DOHH2 (cell line): ENCODE data around the gene DERL2.
A peak's percentile ranks its signal among the peaks of the same experiment; 100 is the strongest.

Source experiments
- H3F3A ChIP-seq: fragments of 200-600 bp; sonication (generic), shearing (Covaris generic); 2 replicates; pipeline ENCODE4 v1.6.0; 2016; ENCODE audit warnings: antibody characterized with exemption, mild to moderate bottlenecking; ENCODE audit not compliant: control insufficient read depth, insufficient read depth
- H3K27ac ChIP-seq: fragments of 200-600 bp; sonication (generic); 2 replicates; pipeline ENCODE4 v1.5.1; 2014; ENCODE audit warnings: low read depth, mild to moderate bottlenecking, low read length, moderate library complexity
- H3K27me3 ChIP-seq: fragments of 200-600 bp; sonication (generic); 2 replicates; pipeline ENCODE4 v1.6.1; 2014; ENCODE audit warnings: mild to moderate bottlenecking, low read length, mixed read lengths; ENCODE audit not compliant: control insufficient read depth
- H3K36me3 ChIP-seq: fragments of 200-600 bp; sonication (generic); 2 replicates; pipeline ENCODE4 v1.6.1; 2014; ENCODE audit warnings: mild to moderate bottlenecking, low read length, moderate library complexity, mixed read lengths; ENCODE audit not compliant: control insufficient read depth
- H3K4me1 ChIP-seq: fragments of 200-600 bp; sonication (generic); 2 replicates; pipeline ENCODE4 v1.6.1; 2014; ENCODE audit warnings: mild to moderate bottlenecking, low read length, mixed read lengths; ENCODE audit not compliant: control insufficient read depth
- H3K4me2 ChIP-seq: fragments of 200-600 bp; sonication (generic); 2 replicates; pipeline ENCODE4 v1.6.0; 2014; ENCODE audit warnings: mild to moderate bottlenecking, low read length, moderate library complexity
- H3K4me3 ChIP-seq: fragments of 200-600 bp; sonication (generic); 2 replicates; pipeline ENCODE4 v1.5.1; 2014; ENCODE audit warnings: mild to moderate bottlenecking, low read length, mixed read lengths
- H3K79me2 ChIP-seq: fragments of 200-600 bp; sonication (generic); 2 replicates; pipeline ENCODE4 v1.6.1; 2014; ENCODE audit warnings: mild to moderate bottlenecking, low read length, mixed read lengths; ENCODE audit not compliant: control insufficient read depth
- H3K9me2 ChIP-seq: fragments of 200-600 bp; sonication (generic); replicated peaks from 2 replicates; pipeline ENCODE4 v1.6.1; 2014; ENCODE audit warnings: mild to moderate bottlenecking, low read length, mixed read lengths; ENCODE audit not compliant: control insufficient read depth
- H3K9me3 ChIP-seq: fragments of 200-600 bp; sonication (generic); 2 replicates; pipeline ENCODE4 v1.6.1; 2014; ENCODE audit warnings: antibody characterized with exemption, low read length, mixed read lengths; ENCODE audit not compliant: control insufficient read depth, insufficient read depth
- H4K20me1 ChIP-seq: fragments of 200-600 bp; sonication (generic); 2 replicates; pipeline ENCODE4 v1.6.0; 2014; ENCODE audit warnings: low read depth, mild to moderate bottlenecking, antibody characterized with exemption, low read length, moderate library complexity; ENCODE audit not compliant: control insufficient read depth, insufficient read depth
- EZH2phosphoT487 ChIP-seq: fragments of 200-600 bp; sonication (generic); IDR thresholded peaks from 2 replicates; pipeline ENCODE4 v1.6.1; 2017; ENCODE audit warnings: borderline replicate concordance, mild to moderate bottlenecking, antibody characterized with exemption, low read length, moderate library complexity, mixed read lengths
- TF ChIP-seq, protein P1 (sequence below): fragments of 200-600 bp; sonication (generic); IDR thresholded peaks from one replicate; pipeline ENCODE4 v1.5.1; 2014; ENCODE audit warnings: antibody characterized with exemption, mild to moderate bottlenecking, low read depth, low read length; ENCODE audit not compliant: poor library complexity, severe bottlenecking

DERL2 gene

DNA sequence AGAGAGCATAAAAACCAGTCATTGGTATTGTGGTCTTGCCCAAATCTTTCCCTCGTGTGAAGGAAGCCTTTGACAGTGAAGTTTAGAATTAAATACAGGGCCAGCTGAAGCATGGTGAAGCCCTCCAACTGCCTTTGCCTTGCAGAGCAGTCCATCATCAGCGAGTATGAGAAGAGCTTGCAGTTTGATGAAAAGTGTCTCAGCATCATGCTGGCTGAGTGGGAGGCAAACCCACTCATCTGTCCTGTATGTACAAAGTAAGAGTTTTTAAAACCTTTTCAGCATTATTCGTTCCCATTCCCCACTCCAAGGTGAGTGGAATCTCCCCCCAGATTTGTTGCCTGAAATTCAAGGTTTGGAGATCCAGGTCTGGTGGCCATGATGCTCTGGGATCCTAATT, 60.2 kb downstream of the DERL2 start:
- H3K27me3 ChIP-seq = no peaks in the 10 kb centered on the region
- no peaks in the 10 kb centered on the region for H3K9me3 ChIP-seq
- H4K20me1 ChIP-seq = peaks cover 8% of the 10 kb centered on the region
- no peaks in the 10 kb centered on the region for H3K9me2 ChIP-seq
- TF ChIP-seq, protein P1, sequence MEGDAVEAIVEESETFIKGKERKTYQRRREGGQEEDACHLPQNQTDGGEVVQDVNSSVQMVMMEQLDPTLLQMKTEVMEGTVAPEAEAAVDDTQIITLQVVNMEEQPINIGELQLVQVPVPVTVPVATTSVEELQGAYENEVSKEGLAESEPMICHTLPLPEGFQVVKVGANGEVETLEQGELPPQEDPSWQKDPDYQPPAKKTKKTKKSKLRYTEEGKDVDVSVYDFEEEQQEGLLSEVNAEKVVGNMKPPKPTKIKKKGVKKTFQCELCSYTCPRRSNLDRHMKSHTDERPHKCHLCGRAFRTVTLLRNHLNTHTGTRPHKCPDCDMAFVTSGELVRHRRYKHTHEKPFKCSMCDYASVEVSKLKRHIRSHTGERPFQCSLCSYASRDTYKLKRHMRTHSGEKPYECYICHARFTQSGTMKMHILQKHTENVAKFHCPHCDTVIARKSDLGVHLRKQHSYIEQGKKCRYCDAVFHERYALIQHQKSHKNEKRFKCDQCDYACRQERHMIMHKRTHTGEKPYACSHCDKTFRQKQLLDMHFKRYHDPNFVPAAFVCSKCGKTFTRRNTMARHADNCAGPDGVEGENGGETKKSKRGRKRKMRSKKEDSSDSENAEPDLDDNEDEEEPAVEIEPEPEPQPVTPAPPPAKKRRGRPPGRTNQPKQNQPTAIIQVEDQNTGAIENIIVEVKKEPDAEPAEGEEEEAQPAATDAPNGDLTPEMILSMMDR = no peak
- no peak for TF ChIP-seq EZH2phosphoT487
- H3F3A ChIP-seq = peaks cover 15% of the 10 kb centered on the region; the same call in 1 of the 2 replicates
- H3K79me2 ChIP-seq = peaks cover 44% of the 10 kb centered on the region
- H3K4me2 ChIP-seq = no peak overlapping the region
- H3K4me1 ChIP-seq = peaks cover 26% of the 10 kb centered on the region
- H3K4me3 ChIP-seq = no peak overlapping the region
- no peak overlapping the region for H3K27ac ChIP-seq
- H3K36me3 ChIP-seq = peaks cover 93% of the 10 kb centered on the region

DNA sequence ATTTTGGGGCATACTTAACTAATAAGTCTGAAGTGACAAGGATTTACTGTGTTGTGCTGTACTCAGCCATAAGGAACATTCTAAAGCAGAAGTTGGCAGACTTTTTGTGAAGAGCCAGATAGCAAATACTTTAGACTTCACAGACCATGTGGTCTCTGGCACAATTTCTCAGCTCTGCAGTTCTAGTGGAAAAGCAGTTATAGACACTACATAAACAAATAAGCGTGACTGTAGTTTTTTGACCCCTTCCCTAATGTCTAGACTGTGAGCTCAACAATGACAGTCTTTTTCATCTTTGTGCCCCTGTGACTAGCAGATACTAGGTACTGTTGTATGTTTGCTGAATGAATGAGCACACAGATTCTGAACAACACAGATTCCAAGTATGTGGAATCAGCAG, 61.1 kb downstream of the DERL2 start:
- Histone ChIP-seq H3K4me3 (no peak overlapping the region), H3K9me2 (no peaks in the 10 kb centered on the region), H3K27me3 (no peaks in the 10 kb centered on the region), H4K20me1 (peaks cover 8% of the 10 kb centered on the region), H3K79me2 (peaks cover 54% of the 10 kb centered on the region), H3K4me2 (no peak overlapping the region), H3K36me3 (peaks cover 93% of the 10 kb centered on the region), H3K4me1 (peaks cover 27% of the 10 kb centered on the region), H3F3A (peaks cover 10% of the 10 kb centered on the region; the same call in 1 of the 2 replicates), H3K27ac (no peak overlapping the region), H3K9me3 (no peaks in the 10 kb centered on the region)
- no peak for TF ChIP-seq EZH2phosphoT487
- TF ChIP-seq, protein P1 = no peak

DNA sequence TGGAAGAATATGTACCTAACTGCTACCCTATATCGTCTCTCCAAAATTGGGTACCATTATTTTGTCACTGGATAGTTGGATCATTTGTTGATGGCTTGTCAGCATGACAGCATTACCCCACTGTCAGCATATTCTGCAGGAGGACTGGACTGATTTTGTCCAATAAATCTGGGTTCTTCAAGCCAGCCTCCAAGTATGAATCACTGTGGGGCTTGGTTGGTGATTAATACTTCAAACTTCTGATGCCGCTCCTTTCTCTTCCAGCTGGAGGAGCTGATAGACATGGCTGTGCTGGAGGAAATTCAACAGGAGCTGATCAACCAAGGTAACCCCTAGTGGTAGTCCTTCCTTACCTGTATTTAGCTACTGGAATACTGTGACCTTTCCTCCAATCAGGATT, 63.5 kb downstream of the DERL2 start:
- H3K79me2 ChIP-seq = peaks cover 72% of the 10 kb centered on the region
- H3K4me1 ChIP-seq = peaks cover 26% of the 10 kb centered on the region
- peak overlapping the region; percentile 90 for H3K4me2 ChIP-seq
- TF ChIP-seq, protein P1 = no peak
- TF ChIP-seq EZH2phosphoT487 = no peak
- no peaks in the 10 kb centered on the region for H3K27me3 ChIP-seq
- peaks cover 5% of the 10 kb centered on the region for H3F3A ChIP-seq
- H4K20me1 ChIP-seq = peaks cover 14% of the 10 kb centered on the region
- H3K4me3 ChIP-seq = no peak overlapping the region
- H3K36me3 ChIP-seq = peaks cover 84% of the 10 kb centered on the region
- no peak overlapping the region for H3K27ac ChIP-seq
- H3K9me3 ChIP-seq = no peaks in the 10 kb centered on the region
- no peaks in the 10 kb centered on the region for H3K9me2 ChIP-seq
